HG03108 (cell line): Measurements from ENCODE around the gene MAN2A1.
"Not testable (repeated sequence)": the region's sequence is repeated elsewhere in the genome, so short reads cannot be mapped to it uniquely, and the experiment has no call there.

ENCODE experiments used
- ATAC-seq: cut with Tn5 transposase; IDR thresholded peaks from one replicate; pipeline ENCODE4 v1.9.1; 2021; ENCODE audit warnings: moderate library complexity; ENCODE audit not compliant: unreplicated experiment

Gene MAN2A1

DNA sequence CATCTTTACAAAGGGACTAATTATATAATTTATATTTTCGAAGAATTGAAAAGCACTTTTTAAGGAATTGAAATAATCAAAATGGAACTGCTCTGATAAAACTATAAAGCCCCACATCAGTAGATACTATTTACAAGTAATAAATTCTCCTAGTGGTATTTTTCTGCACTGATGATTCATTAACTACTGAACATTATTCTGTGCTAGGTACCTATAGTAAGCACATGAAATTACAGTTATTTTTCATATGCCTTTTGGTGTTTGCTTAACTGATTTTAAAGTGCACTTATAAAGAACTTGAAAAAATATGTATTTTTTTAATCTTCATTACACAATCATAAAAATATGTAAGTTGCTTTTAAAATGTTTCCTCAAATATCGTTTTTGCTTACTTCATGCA lies 123.0 kb downstream of the MAN2A1 start:
- no peak for ATAC-seq

DNA sequence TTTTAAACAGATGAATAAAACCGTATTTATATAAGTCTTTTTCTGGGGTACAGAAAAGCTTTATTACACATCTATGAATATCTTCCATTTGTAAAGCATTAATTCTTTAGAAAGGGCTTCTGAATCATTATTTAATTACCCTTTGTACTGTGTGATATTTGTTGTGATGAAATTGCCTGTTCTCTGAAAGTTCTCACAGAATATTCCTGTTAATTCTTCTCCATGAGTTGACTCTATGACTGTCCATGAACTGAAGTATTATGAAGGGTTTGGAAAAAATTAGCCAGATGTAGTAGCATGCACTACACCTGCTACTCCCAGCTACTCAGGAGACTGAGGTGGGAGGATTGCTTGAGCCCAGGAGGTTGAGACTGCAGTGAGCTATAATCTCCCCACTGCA lies 127.0 kb downstream of the MAN2A1 start:
- no peak for ATAC-seq

- ATAC-seq: no peak
Measured at GRCh38 chr5:109819878-109820277, 130.2 kb downstream of the MAN2A1 start.

DNA sequence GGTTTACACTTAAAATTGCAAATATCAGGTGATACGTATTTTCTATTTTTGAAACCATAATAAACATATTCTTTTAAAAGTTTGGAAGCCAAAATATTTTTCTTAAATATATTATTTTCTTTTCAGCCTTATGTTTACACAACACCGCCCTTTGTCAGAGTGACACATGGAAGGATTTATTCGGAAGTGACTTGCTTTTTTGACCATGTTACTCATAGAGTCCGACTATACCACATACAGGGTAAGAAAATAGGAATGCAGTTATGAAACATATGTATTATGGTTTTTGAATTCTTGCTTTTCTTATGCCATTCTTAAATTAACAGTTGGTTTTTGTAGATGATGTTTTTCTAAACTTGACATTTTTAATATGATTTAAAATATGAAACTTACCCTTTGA lies 133.9 kb downstream of the MAN2A1 start:
- ATAC-seq: no peak

GRCh38 chr5:109825450-109825849 lies 135.7 kb downstream of the MAN2A1 start:
- ATAC-seq: no peak

DNA sequence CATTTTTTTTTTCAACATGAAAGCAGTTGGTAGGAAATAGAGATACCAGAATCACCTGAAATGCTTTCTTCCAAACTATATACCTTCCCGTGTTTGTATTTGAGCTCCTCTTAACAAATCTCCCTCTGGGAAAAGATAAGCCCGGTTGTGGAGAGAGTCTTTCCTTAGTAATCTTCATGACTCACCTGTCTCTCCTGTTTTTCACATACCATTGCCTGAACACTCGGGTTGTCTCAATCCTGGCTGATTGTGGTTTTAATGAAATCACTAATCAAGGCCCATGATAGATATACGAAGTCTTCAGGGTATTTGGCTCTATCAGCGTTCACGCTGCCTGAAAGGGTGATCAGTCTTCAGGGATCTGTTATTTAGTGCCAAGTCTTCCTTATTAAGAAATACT lies 136.7 kb downstream of the MAN2A1 start:
- no peak for ATAC-seq

- no peak for ATAC-seq
Measured at GRCh38 chr5:109829331-109829730, 139.6 kb downstream of the MAN2A1 start.

GRCh38 chr5:109830955-109831502 lies 141.3 kb downstream of the MAN2A1 start:
- ATAC-seq: no peak

DNA sequence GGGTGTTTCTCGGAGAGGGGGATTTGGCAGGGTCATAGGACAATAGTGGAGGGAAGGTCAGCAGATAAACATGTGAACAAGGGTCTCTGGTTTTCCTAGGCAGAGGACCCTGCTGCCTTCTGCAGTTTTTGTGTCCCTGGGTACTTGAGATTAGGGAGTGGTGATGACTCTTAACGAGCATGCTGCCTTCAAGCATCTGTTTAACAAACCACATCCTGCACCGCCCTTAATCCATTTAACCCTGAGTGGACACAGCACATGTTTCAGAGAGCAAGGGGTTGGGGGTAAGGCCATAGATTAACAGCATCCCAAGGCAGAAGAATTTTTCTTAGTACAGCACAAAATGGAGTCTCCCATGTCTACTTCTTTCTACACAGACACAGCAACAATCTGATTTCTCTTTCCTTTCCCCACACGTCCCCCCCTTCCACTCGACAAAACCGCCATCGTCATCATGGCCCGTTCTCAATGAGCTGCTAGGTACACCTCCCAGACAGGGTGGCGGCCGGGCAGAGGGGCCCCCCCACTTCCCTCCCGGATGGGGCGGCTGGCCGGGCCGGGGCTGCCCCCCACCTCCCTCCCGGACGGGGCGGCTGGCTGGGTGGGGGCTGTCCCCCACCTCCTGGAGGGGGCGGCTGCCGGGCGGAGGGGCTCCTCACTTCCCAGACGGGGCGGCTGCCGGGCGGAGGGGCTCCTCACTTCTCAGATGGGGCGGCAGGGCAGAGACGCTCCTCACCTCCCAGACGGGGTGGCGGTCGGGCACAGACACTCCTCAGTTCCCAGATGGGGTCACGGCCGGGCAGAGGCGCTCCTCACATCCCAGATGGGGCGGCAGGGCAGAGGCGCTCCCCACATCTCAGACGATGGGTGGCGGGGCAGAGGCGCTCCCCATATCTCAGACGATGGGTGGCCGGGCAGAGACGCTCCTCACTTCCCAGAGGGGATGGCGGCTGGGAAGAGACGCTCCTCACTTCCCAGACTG lies 142.8 kb downstream of the MAN2A1 start:
- ATAC-seq: not testable (repeated sequence)

- ATAC-seq: no peak
Measured at GRCh38 chr5:109833946-109834345, 144.2 kb downstream of the MAN2A1 start.

- no peak for ATAC-seq
Measured at GRCh38 chr5:109836280-109836679, 146.6 kb downstream of the MAN2A1 start.

- no peak for ATAC-seq
Measured at GRCh38 chr5:109837231-109837861, 147.6 kb downstream of the MAN2A1 start.

- ATAC-seq: no peak
Measured at GRCh38 chr5:109838157-109838556, 148.4 kb downstream of the MAN2A1 start.

- no peak for ATAC-seq
Measured at GRCh38 chr5:109844148-109844547, 154.4 kb downstream of the MAN2A1 start.

GRCh38 chr5:109844695-109845094 lies 155.0 kb downstream of the MAN2A1 start:
- ATAC-seq: no peak

GRCh38 chr5:109848130-109848529 lies 158.4 kb downstream of the MAN2A1 start:
- ATAC-seq: no peak

DNA sequence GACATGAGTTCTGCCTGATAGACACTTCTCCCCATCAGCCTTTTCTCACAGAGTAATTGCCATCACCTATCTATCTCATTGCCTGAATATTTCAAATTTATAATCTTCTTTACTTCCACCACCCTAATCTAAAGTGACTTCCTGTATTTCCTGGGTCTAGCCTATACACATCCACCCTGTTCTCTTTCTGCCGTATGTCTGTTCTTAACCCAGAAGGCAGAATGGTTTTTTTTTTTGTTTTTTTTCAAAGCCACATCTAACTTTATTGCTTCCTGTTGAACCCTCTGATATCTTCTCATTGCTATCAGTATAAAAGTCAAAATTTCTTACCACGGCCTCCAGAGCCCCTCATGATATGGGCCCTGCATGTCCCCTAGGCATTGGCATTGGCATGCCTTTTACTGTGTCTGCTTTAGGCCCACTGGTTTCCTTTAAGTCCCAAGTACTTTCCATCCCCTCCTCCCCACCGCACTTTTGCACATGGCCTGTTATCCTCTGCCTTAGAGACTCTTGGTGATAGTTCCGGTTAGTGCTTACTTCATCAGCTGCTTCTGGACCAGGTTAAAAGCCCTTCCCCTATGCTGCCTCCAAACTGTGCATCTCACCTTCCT lies 159.9 kb downstream of the MAN2A1 start:
- no peak for ATAC-seq

- no peak for ATAC-seq
Measured at GRCh38 chr5:109852371-109853155, 162.8 kb downstream of the MAN2A1 start.

- no peak for ATAC-seq
Measured at GRCh38 chr5:109853377-109853776, 163.7 kb downstream of the MAN2A1 start.

DNA sequence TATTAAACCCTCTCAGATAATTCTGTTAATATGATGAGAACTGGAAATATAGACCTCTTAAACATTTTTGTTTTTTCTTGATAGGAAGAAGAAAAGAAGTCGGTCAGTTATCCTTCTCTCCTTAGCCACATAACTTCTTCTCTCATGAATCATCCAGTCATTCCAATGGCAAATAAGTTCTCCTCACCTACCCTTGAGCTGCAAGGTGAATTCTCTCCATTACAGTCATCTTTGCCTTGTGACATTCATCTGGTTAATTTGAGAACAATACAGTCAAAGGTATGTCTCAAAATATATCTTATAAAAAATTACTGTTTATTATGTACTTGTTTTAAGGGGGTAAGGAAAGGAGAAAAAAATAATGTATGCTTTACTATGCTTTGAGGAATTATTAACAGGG lies 165.3 kb downstream of the MAN2A1 start:
- ATAC-seq: no peak
